A673 (cell line): Measurements from ENCODE around the gene AXDND1. TPM values are rescaled to one million over a fixed set of nuclear protein-coding genes. Genes with fewer than 3 reads are reported as not detected.

ENCODE experiments used
- BruUV-seq: library from RNA; stranded (reverse); fragments of 400-500 nt; replicated peaks from 2 replicates; lab custom pipeline; 2021; lab: Mats Ljungman, UMichigan
- CTCF ChIA-PET: fragments of 300-600 bp; sonication (Branson Sonifier 250); formaldehyde crosslinking; loops from one replicate; lab custom pipeline; 2022; ENCODE audit warnings: antibody characterized with exemption; lab: Charles Lee
- POLR2A ChIA-PET: fragments of 300-600 bp; sonication (Branson Sonifier 250); formaldehyde crosslinking; loops from one replicate; lab custom pipeline; 2022; ENCODE audit warnings: antibody characterized with exemption; ENCODE audit not compliant: low non-redundant PET; lab: Charles Lee
- DNase-seq: peaks from one replicate; pipeline ENCODE4 v3.0.0-alpha.2; 2015; ENCODE audit warnings: low spot score
- H3K27ac ChIP-seq: fragments of 200-600 bp; sonication (generic); 2 replicates; pipeline ENCODE4 v1.5.1; 2016; ENCODE audit warnings: mixed run types, low read depth, mild to moderate bottlenecking, mixed read lengths, antibody characterized with exemption, low read length; ENCODE audit not compliant: poor library complexity, severe bottlenecking
- H3K27me3 ChIP-seq: fragments of 200-600 bp; sonication (generic); replicated peaks from 2 replicates; pipeline ENCODE4 v1.6.1; 2017; ENCODE audit warnings: mixed run types, low read depth, mild to moderate bottlenecking, mixed read lengths, antibody characterized with exemption, low read length; ENCODE audit not compliant: insufficient read depth, poor library complexity
- H3K36me3 ChIP-seq: fragments of 200-600 bp; sonication (generic); 2 replicates; pipeline ENCODE4 v1.6.1; 2016; ENCODE audit warnings: mixed run types, mild to moderate bottlenecking, mixed read lengths, antibody characterized with exemption, low read length; ENCODE audit not compliant: insufficient read depth, poor library complexity, severe bottlenecking
- H3K4me1 ChIP-seq: fragments of 200-600 bp; sonication (generic); 2 replicates; pipeline ENCODE4 v1.6.1; 2017; ENCODE audit warnings: mixed run types, mild to moderate bottlenecking, mixed read lengths, antibody characterized with exemption, low read length; ENCODE audit not compliant: insufficient read depth, poor library complexity, severe bottlenecking
- H3K4me3 ChIP-seq: fragments of 200-600 bp; sonication (generic); 2 replicates; pipeline ENCODE4 v1.5.1; 2016; ENCODE audit warnings: low read depth, mixed run types, mild to moderate bottlenecking, mixed read lengths, low read length; ENCODE audit not compliant: poor library complexity, severe bottlenecking
- H3K9me3 ChIP-seq: fragments of 200-600 bp; sonication (generic); 2 replicates; pipeline ENCODE4 v1.6.1; 2016; ENCODE audit warnings: mixed run types, low read depth, mild to moderate bottlenecking, mixed read lengths, antibody characterized with exemption, low read length; ENCODE audit not compliant: poor library complexity, severe bottlenecking
- EZH2 ChIP-seq: fragments of 200-600 bp; sonication (generic); IDR thresholded peaks from 2 replicates; pipeline ENCODE4 v1.6.1; 2017; ENCODE audit warnings: borderline replicate concordance, low read depth, mild to moderate bottlenecking, mixed read lengths, antibody characterized with exemption, low read length; ENCODE audit not compliant: poor library complexity, severe bottlenecking
- intact Hi-C: fragments of 100-400 bp; cut with micrococcal nuclease; formaldehyde crosslinking; loops from one replicate; pipeline ENCODE4 v1.10.0; 2022; ENCODE audit not compliant: unreplicated experiment
- total RNA-seq: library from RNA; stranded (reverse); gene quantifications from 2 replicates; pipeline ENCODE4 v1.2.3, GENCODE V29; 2021
- TF ChIP-seq, protein P1 (sequence below): fragments of 300-800, 200-600 bp; sonication (generic); conservative IDR thresholded peaks from 2 replicates; pipeline ENCODE4 v1.5.1; 2017; ENCODE audit warnings: low read depth, mild to moderate bottlenecking, antibody characterized with exemption, low read length, moderate library complexity, mixed read lengths

The AXDND1 gene
- total RNA-seq, 1 experiment from 2014 or later: not detected

DNA sequence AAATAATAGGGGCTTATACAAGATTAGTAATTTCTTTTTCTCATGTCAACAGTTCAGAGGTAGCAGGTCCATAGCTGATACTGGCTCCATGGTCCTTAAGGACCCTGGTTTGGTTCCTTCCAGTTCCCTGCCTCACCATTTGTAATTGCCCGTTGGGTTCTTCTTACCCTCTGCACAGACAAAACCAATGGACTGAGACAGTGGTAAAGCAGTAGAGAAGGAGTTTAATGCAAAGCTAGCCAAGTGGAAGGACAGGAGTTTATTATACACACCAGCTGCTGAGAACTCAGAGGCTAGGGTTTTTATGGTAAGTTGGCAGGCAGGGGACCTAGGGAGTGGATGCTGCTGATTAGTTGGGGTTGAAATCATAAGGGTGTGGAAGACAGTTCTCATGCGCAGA, 35.9 kb upstream of the AXDND1 start:
- ChIA-PET POLR2A (no interaction called here), CTCF (no interaction called here)
- no TSS peak for BruUV-seq

DNA sequence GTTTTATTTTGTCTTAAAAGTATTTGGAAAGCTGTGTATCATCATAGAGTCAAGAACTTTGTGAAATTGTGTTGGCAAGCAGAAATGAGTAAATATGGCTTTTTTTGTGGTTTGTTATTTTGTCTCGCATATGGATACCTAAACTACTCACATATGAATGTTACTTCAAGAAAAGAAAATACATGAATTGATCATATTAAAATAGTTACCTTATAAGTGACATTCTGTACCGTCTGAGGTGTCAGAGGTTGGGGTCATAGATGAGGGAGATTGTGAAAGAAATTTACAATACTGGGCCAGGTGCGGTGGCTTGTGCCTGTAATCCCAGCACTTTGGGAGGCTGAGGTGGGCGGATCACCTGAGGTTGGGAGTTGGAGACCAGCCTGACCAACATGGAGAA, 31.3 kb upstream of the AXDND1 start:
- POLR2A ChIA-PET: no interaction called here

More for the DNA sequence above, 35.9 kb upstream of the AXDND1 start:
- Histone ChIP-seq H3K36me3 (no peaks in the 10 kb centered on the region), H3K4me3 (no peak overlapping the region), H3K9me3 (peaks cover 9% of the 10 kb centered on the region), H3K27ac (no peak overlapping the region), H3K27me3 (no peaks in the 10 kb centered on the region), H3K4me1 (no peaks in the 10 kb centered on the region)
- DNase-seq: no peak
- intact Hi-C loops: no loop called here
- TF ChIP-seq EZH2: no peak
- TF ChIP-seq, protein P1, sequence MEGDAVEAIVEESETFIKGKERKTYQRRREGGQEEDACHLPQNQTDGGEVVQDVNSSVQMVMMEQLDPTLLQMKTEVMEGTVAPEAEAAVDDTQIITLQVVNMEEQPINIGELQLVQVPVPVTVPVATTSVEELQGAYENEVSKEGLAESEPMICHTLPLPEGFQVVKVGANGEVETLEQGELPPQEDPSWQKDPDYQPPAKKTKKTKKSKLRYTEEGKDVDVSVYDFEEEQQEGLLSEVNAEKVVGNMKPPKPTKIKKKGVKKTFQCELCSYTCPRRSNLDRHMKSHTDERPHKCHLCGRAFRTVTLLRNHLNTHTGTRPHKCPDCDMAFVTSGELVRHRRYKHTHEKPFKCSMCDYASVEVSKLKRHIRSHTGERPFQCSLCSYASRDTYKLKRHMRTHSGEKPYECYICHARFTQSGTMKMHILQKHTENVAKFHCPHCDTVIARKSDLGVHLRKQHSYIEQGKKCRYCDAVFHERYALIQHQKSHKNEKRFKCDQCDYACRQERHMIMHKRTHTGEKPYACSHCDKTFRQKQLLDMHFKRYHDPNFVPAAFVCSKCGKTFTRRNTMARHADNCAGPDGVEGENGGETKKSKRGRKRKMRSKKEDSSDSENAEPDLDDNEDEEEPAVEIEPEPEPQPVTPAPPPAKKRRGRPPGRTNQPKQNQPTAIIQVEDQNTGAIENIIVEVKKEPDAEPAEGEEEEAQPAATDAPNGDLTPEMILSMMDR: no peak

DNA sequence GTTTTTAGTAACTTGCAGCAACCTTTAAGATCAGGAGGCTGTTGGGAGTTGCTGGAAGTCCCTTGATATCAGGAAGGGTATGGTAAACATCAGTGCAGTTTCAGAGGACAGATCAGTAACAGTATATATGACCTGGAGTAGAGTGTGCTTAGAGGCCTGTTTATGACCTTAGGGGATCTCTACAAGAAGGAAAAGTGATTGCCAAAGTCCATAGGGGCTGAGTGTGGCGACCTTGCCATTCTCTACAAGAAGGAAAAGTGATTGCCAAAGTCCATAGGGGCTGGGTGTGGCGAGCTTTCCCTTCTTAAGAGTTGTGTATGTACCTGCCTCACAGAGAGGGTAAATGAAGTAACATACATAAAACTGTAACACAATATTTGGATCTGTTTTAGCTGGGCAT, 28.5 kb upstream of the AXDND1 start:
- H3K4me1 ChIP-seq: no peaks in the 10 kb centered on the region
- TF ChIP-seq EZH2: no peak
- TF ChIP-seq, protein P1: no peak
- H3K27me3 ChIP-seq: no peaks in the 10 kb centered on the region
- CTCF ChIA-PET: no interaction called here
- H3K27ac ChIP-seq: no peak overlapping the region
- BruUV-seq: no TSS peak
- H3K36me3 ChIP-seq: no peaks in the 10 kb centered on the region
- no peak overlapping the region for H3K4me3 ChIP-seq
- intact Hi-C loops: no loop called here
- H3K9me3 ChIP-seq: no peaks in the 10 kb centered on the region
- POLR2A ChIA-PET: no interaction called here
- no peak for DNase-seq

More for the DNA sequence above, 31.3 kb upstream of the AXDND1 start:
- no peak for DNase-seq
- CTCF ChIA-PET: no interaction called here
- H3K9me3 ChIP-seq: peaks cover 6% of the 10 kb centered on the region
- no peaks in the 10 kb centered on the region for H3K4me1 ChIP-seq
- BruUV-seq: no TSS peak
- no peak overlapping the region for H3K4me3 ChIP-seq
- no peak overlapping the region for H3K27ac ChIP-seq
- TF ChIP-seq, protein P1: no peak
- no peak for TF ChIP-seq EZH2
- no peaks in the 10 kb centered on the region for H3K36me3 ChIP-seq
- intact Hi-C loops: no loop called here
- H3K27me3 ChIP-seq: no peaks in the 10 kb centered on the region
